GM23248 (cell line): ENCODE data around the gene TMEM236.

Experiments
- EZH2 ChIP-seq: fragments of 200-600 bp; sonication (generic); IDR thresholded peaks from 2 replicates; pipeline ENCODE4 v1.6.1; 2018; ENCODE audit warnings: antibody characterized with exemption, mild to moderate bottlenecking; ENCODE audit not compliant: insufficient read depth, poor library complexity, severe bottlenecking
- EZH2phosphoT487 ChIP-seq: fragments of 200-600 bp; sonication (generic); IDR thresholded peaks from 2 replicates; pipeline ENCODE4 v1.6.1; 2018; ENCODE audit warnings: antibody characterized with exemption, moderate library complexity, mild to moderate bottlenecking, low read depth; ENCODE audit not compliant: insufficient read depth

DNA sequence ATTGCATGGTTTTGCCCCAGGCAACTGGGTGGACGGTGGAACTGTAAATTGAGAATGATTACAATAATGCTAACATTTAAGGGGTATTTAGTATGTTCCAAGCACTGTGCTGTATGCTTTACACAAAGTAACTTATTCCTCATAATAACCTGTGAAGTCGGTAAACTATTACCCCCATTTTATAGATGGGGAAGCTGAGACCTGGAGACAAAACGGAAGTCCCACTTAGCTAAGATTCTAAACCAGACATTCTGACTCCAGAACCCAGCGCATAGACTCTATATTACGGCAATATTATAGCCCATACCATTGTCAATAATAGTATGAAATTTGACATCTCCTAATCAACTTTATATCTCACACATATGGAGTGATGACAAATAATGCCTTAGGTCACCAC, 39.9 kb upstream of the TMEM236 start:
- TF ChIP-seq EZH2, result no peak
- no peak for TF ChIP-seq EZH2phosphoT487
